ENCODE measurements around the gene CEACAM8. TPM values are rescaled to one million over a fixed set of nuclear protein-coding genes. Genes with fewer than 3 reads are reported as not detected.
"Not testable (repeated sequence)": the region's sequence is repeated elsewhere in the genome, so short reads cannot be mapped to it uniquely, and the experiment has no call there.

The CEACAM8 gene
- total RNA-seq, 1 donor from 2014 or later = not detected

DNA sequence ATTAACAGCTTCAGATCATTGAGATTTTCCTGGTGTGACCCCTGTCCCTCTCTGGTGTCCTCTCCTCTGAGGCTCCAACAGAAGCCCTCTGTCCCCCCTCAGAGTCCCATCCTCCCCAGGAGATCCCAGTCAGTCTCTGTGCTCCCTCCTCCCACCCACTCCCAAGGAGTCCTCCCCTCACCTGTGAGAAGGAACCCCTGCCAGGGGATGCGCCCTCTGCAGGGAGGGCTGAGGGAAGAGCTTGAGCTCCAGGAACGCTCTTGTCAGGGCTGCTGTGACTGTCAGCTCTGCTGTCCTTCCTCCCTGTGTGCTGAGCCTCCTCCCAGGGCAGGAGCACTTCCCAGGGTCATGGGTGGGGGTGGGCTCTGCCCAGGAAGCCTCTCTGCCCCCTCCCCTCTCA, 33.2 kb downstream of the CEACAM8 start:
- Histone ChIP-seq H3K27ac (ENCODE audit: low read depth, low read length) (no peak overlapping the region), H2AFZ (ENCODE audit: low read depth, low read length) (no peak overlapping the region), H3K36me3 (ENCODE audit: insufficient read depth, low read length) (no peaks in the 10 kb centered on the region), H3K4me1 (ENCODE audit: insufficient read depth, low read length) (no peaks in the 10 kb centered on the region), H3K27me3 (ENCODE audit: insufficient read depth, low read length) (peaks cover 6% of the 10 kb centered on the region), H3K79me2 (ENCODE audit: insufficient read depth, low read length) (no peaks in the 10 kb centered on the region), H3K9me3 (ENCODE audit: insufficient read depth, low read depth, low read length) (no peaks in the 10 kb centered on the region), H3K4me2 (ENCODE audit: low read length) (no peak overlapping the region), H3K9ac (ENCODE audit: low read length) (no peak overlapping the region), H4K20me1 (ENCODE audit: insufficient read depth, low read length) (no peaks in the 10 kb centered on the region), H3K4me3 (ENCODE audit: insufficient read depth, low read depth, low read length) (no peak overlapping the region)
- peaks cover 74% of the 10 kb centered on the region for H3K27me3 Mint-ChIP-seq (ENCODE audit: low read depth, unreplicated experiment)
- H3K9me3 Mint-ChIP-seq (ENCODE audit: unreplicated experiment) = peaks cover 7% of the 10 kb centered on the region
- no peak overlapping the region for H3K27ac Mint-ChIP-seq (ENCODE audit: unreplicated experiment)
- no peaks in the 10 kb centered on the region for H3K4me1 Mint-ChIP-seq (ENCODE audit: low read depth, unreplicated experiment)
- H3K36me3 Mint-ChIP-seq (ENCODE audit: low read depth, unreplicated experiment) = no peaks in the 10 kb centered on the region
- no peak for FAIRE-seq
- TF ChIP-seq EZH2 (IDR thresholded peaks at IDR 0.05; ENCODE audit: insufficient read depth, low read length) = no peak
- TF ChIP-seq, protein P1, sequence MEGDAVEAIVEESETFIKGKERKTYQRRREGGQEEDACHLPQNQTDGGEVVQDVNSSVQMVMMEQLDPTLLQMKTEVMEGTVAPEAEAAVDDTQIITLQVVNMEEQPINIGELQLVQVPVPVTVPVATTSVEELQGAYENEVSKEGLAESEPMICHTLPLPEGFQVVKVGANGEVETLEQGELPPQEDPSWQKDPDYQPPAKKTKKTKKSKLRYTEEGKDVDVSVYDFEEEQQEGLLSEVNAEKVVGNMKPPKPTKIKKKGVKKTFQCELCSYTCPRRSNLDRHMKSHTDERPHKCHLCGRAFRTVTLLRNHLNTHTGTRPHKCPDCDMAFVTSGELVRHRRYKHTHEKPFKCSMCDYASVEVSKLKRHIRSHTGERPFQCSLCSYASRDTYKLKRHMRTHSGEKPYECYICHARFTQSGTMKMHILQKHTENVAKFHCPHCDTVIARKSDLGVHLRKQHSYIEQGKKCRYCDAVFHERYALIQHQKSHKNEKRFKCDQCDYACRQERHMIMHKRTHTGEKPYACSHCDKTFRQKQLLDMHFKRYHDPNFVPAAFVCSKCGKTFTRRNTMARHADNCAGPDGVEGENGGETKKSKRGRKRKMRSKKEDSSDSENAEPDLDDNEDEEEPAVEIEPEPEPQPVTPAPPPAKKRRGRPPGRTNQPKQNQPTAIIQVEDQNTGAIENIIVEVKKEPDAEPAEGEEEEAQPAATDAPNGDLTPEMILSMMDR (IDR thresholded peaks at IDR 0.05; ENCODE audit: insufficient read depth, low read depth, low read length) = no peak
- no peak for DNase-seq (ENCODE audit: low read depth)
- H3K4me3 Mint-ChIP-seq (ENCODE audit: unreplicated experiment) = no peak overlapping the region

DNA sequence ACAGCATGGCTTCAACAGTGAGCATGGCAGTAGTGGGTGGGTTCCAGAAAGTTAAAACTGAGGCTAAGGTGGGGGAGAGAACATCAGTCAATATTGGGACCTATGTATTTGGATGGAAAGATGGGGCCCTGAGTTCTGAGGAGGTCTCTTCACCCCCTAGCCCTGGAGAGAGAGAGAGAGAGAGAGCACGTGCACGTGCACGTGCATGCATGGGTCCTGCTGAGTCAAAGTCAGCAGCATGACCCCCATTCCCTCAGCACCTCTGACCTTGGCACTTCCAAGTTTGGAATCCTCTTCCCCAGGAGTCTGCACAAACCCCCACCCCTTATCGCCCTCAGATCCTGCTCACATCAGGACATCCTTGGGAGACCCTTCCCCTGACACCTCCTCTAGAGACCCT, 34.0 kb downstream of the CEACAM8 start:
- H3K4me1 Mint-ChIP-seq (ENCODE audit: low read depth, unreplicated experiment) = no peaks in the 10 kb centered on the region
- no peak overlapping the region for H3K4me3 Mint-ChIP-seq (ENCODE audit: unreplicated experiment)
- peaks cover 6% of the 10 kb centered on the region for H3K27me3 ChIP-seq (ENCODE audit: insufficient read depth, low read length)
- H2AFZ ChIP-seq (ENCODE audit: low read depth, low read length) = no peak overlapping the region
- H3K36me3 Mint-ChIP-seq (ENCODE audit: low read depth, unreplicated experiment) = no peaks in the 10 kb centered on the region
- TF ChIP-seq, protein P1 (IDR thresholded peaks at IDR 0.05; ENCODE audit: insufficient read depth, low read depth, low read length) = no peak
- no peak for TF ChIP-seq EZH2 (IDR thresholded peaks at IDR 0.05; ENCODE audit: insufficient read depth, low read length)
- no peaks in the 10 kb centered on the region for H4K20me1 ChIP-seq (ENCODE audit: insufficient read depth, low read length)
- no peaks in the 10 kb centered on the region for H3K4me1 ChIP-seq (ENCODE audit: insufficient read depth, low read length)
- no peak overlapping the region for H3K27ac Mint-ChIP-seq (ENCODE audit: unreplicated experiment)
- DNase-seq (ENCODE audit: low read depth) (no peak), FAIRE-seq (no peak)
- H3K9me3 ChIP-seq (ENCODE audit: insufficient read depth, low read depth, low read length) = no peaks in the 10 kb centered on the region
- no peaks in the 10 kb centered on the region for H3K36me3 ChIP-seq (ENCODE audit: insufficient read depth, low read length)
- no peak overlapping the region for H3K4me3 ChIP-seq (ENCODE audit: insufficient read depth, low read depth, low read length)
- no peak overlapping the region for H3K9ac ChIP-seq (ENCODE audit: low read length)
- no peak overlapping the region for H3K27ac ChIP-seq (ENCODE audit: low read depth, low read length)
- no peak overlapping the region for H3K4me2 ChIP-seq (ENCODE audit: low read length)
- H3K79me2 ChIP-seq (ENCODE audit: insufficient read depth, low read length) = no peaks in the 10 kb centered on the region
- H3K27me3 Mint-ChIP-seq (ENCODE audit: low read depth, unreplicated experiment) = peaks cover 78% of the 10 kb centered on the region
- H3K9me3 Mint-ChIP-seq (ENCODE audit: unreplicated experiment) = peaks cover 7% of the 10 kb centered on the region

DNA sequence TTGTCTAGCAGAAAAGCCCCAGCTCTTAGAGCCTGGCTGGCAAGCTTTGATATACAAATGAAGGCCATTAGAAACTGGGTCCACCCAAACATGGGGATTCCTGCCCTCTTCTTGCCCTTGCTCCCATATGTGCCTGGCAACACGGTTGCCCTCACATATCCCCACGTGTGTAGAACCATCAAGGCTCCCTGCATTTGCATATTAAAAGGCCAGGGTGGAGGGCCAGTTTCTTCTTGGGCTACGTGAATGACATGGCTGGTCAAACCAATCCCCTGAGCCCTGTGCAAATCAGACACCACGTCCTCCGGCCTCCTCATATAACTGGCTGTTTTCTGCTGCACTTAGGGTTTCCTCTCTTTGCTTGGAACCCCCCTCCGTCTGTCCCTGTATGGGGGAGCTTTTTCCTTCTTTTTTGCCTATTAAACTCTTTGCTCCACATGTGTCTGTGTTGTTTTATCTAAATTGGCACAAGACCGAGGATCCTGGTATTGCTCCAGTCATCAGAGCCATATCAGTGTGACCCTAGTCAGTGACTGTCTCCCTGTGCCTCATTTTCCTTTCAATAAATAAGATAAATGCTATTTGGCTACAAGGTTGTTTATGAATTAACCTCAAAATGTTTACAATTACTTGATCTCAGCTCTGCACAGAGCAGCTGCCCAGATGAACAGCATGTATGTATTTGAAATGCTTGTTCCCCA, 36.1 kb downstream of the CEACAM8 start:
- Histone ChIP-seq H3K4me1 (ENCODE audit: insufficient read depth, low read length) (no peaks in the 10 kb centered on the region), H3K4me3 (ENCODE audit: insufficient read depth, low read depth, low read length) (no peak overlapping the region), H3K4me2 (ENCODE audit: low read length) (no peak overlapping the region), H3K36me3 (ENCODE audit: insufficient read depth, low read length) (no peaks in the 10 kb centered on the region), H4K20me1 (ENCODE audit: insufficient read depth, low read length) (no peaks in the 10 kb centered on the region), H2AFZ (ENCODE audit: low read depth, low read length) (no peak overlapping the region), H3K9me3 (ENCODE audit: insufficient read depth, low read depth, low read length) (no peaks in the 10 kb centered on the region), H3K9ac (ENCODE audit: low read length) (no peak overlapping the region), H3K79me2 (ENCODE audit: insufficient read depth, low read length) (no peaks in the 10 kb centered on the region), H3K27me3 (ENCODE audit: insufficient read depth, low read length) (peaks cover 10% of the 10 kb centered on the region), H3K27ac (ENCODE audit: low read depth, low read length) (no peak overlapping the region)
- TF ChIP-seq EZH2 (IDR thresholded peaks at IDR 0.05; ENCODE audit: insufficient read depth, low read length) = no peak
- TF ChIP-seq, protein P1 (IDR thresholded peaks at IDR 0.05; ENCODE audit: insufficient read depth, low read depth, low read length) = no peak
- H3K27ac Mint-ChIP-seq (ENCODE audit: unreplicated experiment) = no peak overlapping the region
- no peaks in the 10 kb centered on the region for H3K4me1 Mint-ChIP-seq (ENCODE audit: low read depth, unreplicated experiment)
- peaks cover 75% of the 10 kb centered on the region for H3K27me3 Mint-ChIP-seq (ENCODE audit: low read depth, unreplicated experiment)
- no peak for FAIRE-seq
- H3K4me3 Mint-ChIP-seq (ENCODE audit: unreplicated experiment) = no peak overlapping the region
- peaks cover 7% of the 10 kb centered on the region for H3K9me3 Mint-ChIP-seq (ENCODE audit: unreplicated experiment)
- no peaks in the 10 kb centered on the region for H3K36me3 Mint-ChIP-seq (ENCODE audit: low read depth, unreplicated experiment)
- DNase-seq (ENCODE audit: low read depth) = no peak

DNA sequence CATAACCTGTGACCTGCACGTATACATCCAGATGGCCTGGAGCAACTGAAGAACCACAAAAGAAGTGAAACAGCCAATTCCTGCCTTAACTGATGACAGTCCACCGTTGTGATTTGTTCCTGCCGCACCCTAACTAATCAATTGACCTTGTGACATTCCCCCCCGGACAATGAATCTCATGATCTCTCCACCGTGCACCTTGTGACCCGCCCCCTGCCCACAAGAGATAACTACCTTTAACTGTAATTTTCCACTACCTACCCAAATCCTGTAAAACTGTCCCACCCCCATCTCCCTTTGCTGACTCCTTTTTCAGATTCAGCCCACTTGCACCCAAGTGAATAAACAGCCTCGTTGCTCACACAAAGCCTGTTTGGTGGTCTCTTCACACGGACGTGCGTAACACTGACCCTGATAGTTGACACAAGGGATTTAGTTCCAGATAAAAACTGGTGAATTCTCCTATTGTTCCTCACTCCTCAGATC, 37.3 kb downstream of the CEACAM8 start:
- not testable (repeated sequence) for H3K4me3 ChIP-seq (ENCODE audit: insufficient read depth, low read depth, low read length); H3K4me3 Mint-ChIP-seq (ENCODE audit: unreplicated experiment); H3K36me3 Mint-ChIP-seq (ENCODE audit: low read depth, unreplicated experiment); FAIRE-seq; H3K27me3 ChIP-seq (ENCODE audit: insufficient read depth, low read length); H3K27ac Mint-ChIP-seq (ENCODE audit: unreplicated experiment); H4K20me1 ChIP-seq (ENCODE audit: insufficient read depth, low read length); H3K9me3 ChIP-seq (ENCODE audit: insufficient read depth, low read depth, low read length); H3K9me3 Mint-ChIP-seq (ENCODE audit: unreplicated experiment); H3K4me1 Mint-ChIP-seq (ENCODE audit: low read depth, unreplicated experiment); H3K79me2 ChIP-seq (ENCODE audit: insufficient read depth, low read length); H3K9ac ChIP-seq (ENCODE audit: low read length); H3K4me2 ChIP-seq (ENCODE audit: low read length); H3K36me3 ChIP-seq (ENCODE audit: insufficient read depth, low read length); H2AFZ ChIP-seq (ENCODE audit: low read depth, low read length); H3K27ac ChIP-seq (ENCODE audit: low read depth, low read length); DNase-seq (ENCODE audit: low read depth); H3K4me1 ChIP-seq (ENCODE audit: insufficient read depth, low read length)
- H3K27me3 Mint-ChIP-seq (ENCODE audit: low read depth, unreplicated experiment) = peaks cover 71% of the 10 kb centered on the region
